Ascending aorta (tissue), 2 donors: Measurements from ENCODE around the gene MTCP1. TPM values are rescaled to one million over a fixed set of nuclear protein-coding genes. Genes with fewer than 3 reads are reported as not detected.

Experiments used
- DNase-seq, 2 donors: peaks; one replicate each; pipeline ENCODE4 v3.0.0-alpha.2; 2019; ENCODE audit warnings: low spot score in 2 of 2
- H3K27ac ChIP-seq, 2 donors: fragments of 200-600 bp; sonication (generic); one replicate each; pipeline ENCODE4 v1.5.1; 2016 to 2017; ENCODE audit warnings: mild to moderate bottlenecking in 1 of 2
- H3K27me3 ChIP-seq: fragments of 200-600 bp; sonication (generic); one replicate; pipeline ENCODE4 v1.5.1; 2017
- H3K36me3 ChIP-seq, 2 donors: fragments of 200-600 bp; sonication (generic); one replicate each; pipeline ENCODE4 v1.5.1; 2016
- H3K4me1 ChIP-seq, 2 donors: fragments of 200-600 bp; sonication (generic); one replicate each; pipeline ENCODE4 v1.5.1; 2016 to 2017; ENCODE audit warnings: mild to moderate bottlenecking in 1 of 2
- H3K4me3 ChIP-seq, 2 donors: fragments of 200-600 bp; sonication (generic); one replicate each; pipeline ENCODE4 v1.5.1; 2016 to 2017; ENCODE audit warnings: mild to moderate bottlenecking in 1 of 2
- H3K9me3 ChIP-seq, 2 donors: fragments of 200-600 bp; sonication (generic); one replicate each; pipeline ENCODE4 v1.5.1; 2016
- CTCF ChIP-seq, 3 experiments: fragments of 200-600 bp in 2 of 3; fragments of 450-650 bp in 1 of 3; sonication (generic) in 2 of 3; IDR thresholded peaks; one replicate each; pipeline ENCODE4 v1.5.1; 2016 to 2019; ENCODE audit warnings: antibody characterized with exemption in 3 of 3, mild to moderate bottlenecking in 1 of 3, moderate library complexity in 1 of 3
- intact Hi-C: fragments of 100-400 bp; cut with DNase I; formaldehyde crosslinking; loops from one replicate; pipeline ENCODE4 v1.15.1; 2023
- total RNA-seq: library from RNA; depleted of rRNA; stranded (reverse); fragments of >200 nt; gene quantifications from one replicate; pipeline ENCODE4 v1.1.0, GENCODE V29; 2016

Gene MTCP1
- 6.1 TPM for total RNA-seq

- Histone ChIP-seq H3K27me3 (no peaks in the 10 kb centered on the region), H3K4me3 (peak within 1 kb of the TSS; percentile 60 to 64), H3K36me3 (no peaks in the 10 kb centered on the region), H3K9me3 (no peaks in the 10 kb centered on the region), H3K27ac (peak within 1 kb of the TSS; percentile 88 to 93), H3K4me1 (no peaks in the 10 kb centered on the region)
- peak; percentile 28 to 84 for DNase-seq
- no peak for TF ChIP-seq CTCF (IDR thresholded peaks at IDR 0.05)
- intact Hi-C loops = loop anchor here (1.0 to 10.0 kb wide), 3 partner anchors 45 to 674 kb away; partner anchors contain the start of genes FUNDC2 and VBP1
Observed at GRCh38 chrX:155070975-155071693, at the start of gene MTCP1, which contains the start of the genes BRCC3 and CMC4. Gene MTCP1, minus strand, starts transcription at chrX:155071136. Its CDS starts 5,126 bp downstream, at chrX:155066010. Gene BRCC3, plus strand, starts transcription at chrX:155071508. Its CDS starts 20 bp downstream, at chrX:155071528. Gene CMC4, minus strand, starts transcription at chrX:155071136. Its CDS starts 7,113 bp downstream, at chrX:155064023.

GRCh38 chrX:155115174-155115819 is 44.4 kb upstream of the MTCP1 start:
- no peak for DNase-seq
- intact Hi-C loops = no loop called here
- H3K36me3 ChIP-seq = peaks cover 0 to 10% of the 10 kb centered on the region in 2 donors
- no peak overlapping the region for H3K4me3 ChIP-seq
- no peaks in the 10 kb centered on the region for H3K4me1 ChIP-seq
- H3K9me3 ChIP-seq = peaks cover 0 to 2% of the 10 kb centered on the region in 2 donors
- no peaks in the 10 kb centered on the region for H3K27me3 ChIP-seq
- no peak overlapping the region for H3K27ac ChIP-seq
- no peak for TF ChIP-seq CTCF (IDR thresholded peaks at IDR 0.05)

- TF ChIP-seq CTCF (IDR thresholded peaks at IDR 0.05) = no peak
- Histone ChIP-seq H3K27me3 (no peaks in the 10 kb centered on the region), H3K4me1 (no peaks in the 10 kb centered on the region), H3K9me3 (peaks cover 0 to 2% of the 10 kb centered on the region in 2 donors), H3K36me3 (peaks cover 0 to 3% of the 10 kb centered on the region in 2 donors), H3K27ac (no peak overlapping the region), H3K4me3 (no peak overlapping the region)
- intact Hi-C loops = no loop called here
- no peak for DNase-seq
Observed at GRCh38 chrX:155113097-155113496, 42.2 kb upstream of the MTCP1 start.

GRCh38 chrX:155112171-155112570 is 41.2 kb upstream of the MTCP1 start:
- TF ChIP-seq CTCF (IDR thresholded peaks at IDR 0.05) = no peak
- H3K27ac ChIP-seq = no peak overlapping the region
- no peak overlapping the region for H3K4me3 ChIP-seq
- H3K36me3 ChIP-seq = peaks cover 0 to 3% of the 10 kb centered on the region in 2 donors
- no peaks in the 10 kb centered on the region for H3K4me1 ChIP-seq
- DNase-seq = no peak
- H3K9me3 ChIP-seq = peaks cover 0 to 2% of the 10 kb centered on the region in 2 donors
- no peaks in the 10 kb centered on the region for H3K27me3 ChIP-seq
- intact Hi-C loops = no loop called here

- no peak for DNase-seq
- Histone ChIP-seq H3K4me1 (no peaks in the 10 kb centered on the region), H3K27ac (no peak overlapping the region), H3K36me3 (no peaks in the 10 kb centered on the region), H3K9me3 (peaks cover 0 to 2% of the 10 kb centered on the region in 2 donors), H3K27me3 (no peaks in the 10 kb centered on the region), H3K4me3 (no peak overlapping the region)
- intact Hi-C loops = no loop called here
- TF ChIP-seq CTCF (IDR thresholded peaks at IDR 0.05) = no peak
Observed at GRCh38 chrX:155108427-155108826, 37.5 kb upstream of the MTCP1 start.
